NCI-H146 treated with DMSO at 0.1 percent for 48 hours (cell line): ENCODE data around the gene RHOXF2B.
"Not testable (repeated sequence)": the region's sequence is repeated elsewhere in the genome, so short reads cannot be mapped to it uniquely, and the experiment has no call there.

Source experiments
- DNase-seq: peaks from one replicate; lab custom pipeline; 2025; ENCODE audit not compliant: unreplicated experiment; lab: John Stamatoyannopoulos, UW

RHOXF2B gene

GRCh38 chrX:120077590-120077989 lies at the start of gene RHOXF2B:
Gene RHOXF2B, minus strand, starts transcription at chrX:120077690. Its CDS starts 138 bp downstream, at chrX:120077552.
- not testable (repeated sequence) for DNase-seq

DNA sequence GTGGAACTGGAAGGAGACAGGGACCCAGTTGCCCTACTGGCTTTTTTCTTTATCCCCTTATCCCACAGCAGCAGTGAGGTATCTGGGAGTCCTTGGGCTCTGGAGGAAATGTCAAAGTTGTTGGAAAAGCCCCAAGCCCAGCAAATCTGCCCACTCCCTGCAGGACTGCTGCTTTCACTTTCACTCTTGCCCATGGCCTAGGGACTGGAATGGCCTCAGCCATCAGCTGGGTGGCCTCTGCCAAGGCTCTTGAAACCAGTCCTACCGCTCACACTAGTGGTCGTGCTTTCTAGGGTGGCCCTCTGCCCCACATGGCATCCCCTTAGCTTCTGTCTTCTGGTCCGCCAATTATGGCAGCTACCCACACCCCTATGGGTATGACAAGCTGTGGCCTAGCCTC lies 48.0 kb upstream of the RHOXF2B start:
- DNase-seq: no peak

DNA sequence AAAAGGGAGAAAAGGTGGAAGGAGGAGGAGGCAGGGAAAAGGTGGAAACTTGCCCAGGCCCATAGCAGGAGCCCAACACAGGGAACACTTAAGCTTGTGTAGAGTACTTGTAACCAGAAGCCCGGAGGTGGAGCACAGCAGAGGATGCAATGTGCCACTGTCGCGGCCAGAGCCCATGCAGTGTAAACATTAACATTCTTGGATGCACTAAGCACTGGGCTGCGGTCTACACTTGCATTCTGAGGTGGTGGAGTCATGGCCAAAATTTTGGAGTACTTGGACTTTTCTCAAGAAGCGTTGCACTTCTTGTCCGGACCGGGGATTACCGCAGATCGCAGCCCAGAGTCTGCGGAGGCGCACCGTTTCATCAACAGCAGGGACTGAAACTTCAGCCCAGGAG lies 42.7 kb upstream of the RHOXF2B start:
- no peak for DNase-seq

DNA sequence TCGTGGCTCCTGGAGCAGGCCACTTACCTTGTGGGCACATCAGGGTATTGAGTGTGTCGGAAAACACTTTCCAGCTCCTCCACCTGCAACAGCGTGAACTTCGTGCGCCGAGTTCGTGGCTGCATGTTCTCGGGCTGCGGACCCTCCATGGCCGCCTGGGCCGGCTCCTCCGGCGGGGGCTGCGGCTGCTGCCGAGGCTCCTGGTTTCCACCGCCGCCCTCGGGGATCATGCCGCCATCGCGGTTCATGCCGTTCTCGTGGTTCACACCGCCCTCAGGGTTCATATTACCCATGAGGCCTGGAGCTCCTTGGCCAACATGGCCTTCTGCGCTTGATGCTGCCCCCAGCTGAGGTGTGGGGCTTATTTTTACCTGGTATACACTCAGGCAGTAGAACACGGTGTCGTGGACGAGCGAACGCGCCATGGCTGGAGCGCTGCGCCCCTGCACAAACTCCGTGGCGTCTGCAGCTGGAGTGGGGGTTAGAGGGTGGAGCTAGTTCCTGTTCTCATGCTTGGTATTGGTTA lies 38.0 kb upstream of the RHOXF2B start, which contains the start of gene RHOXF1:
RHOXF1 (minus strand) TSS at position 476 of the 526 bp plus-strand sequence; CDS start at position 425, 51 bp downstream.
- DNase-seq: no peak

GRCh38 chrX:120111611-120112010 lies 34.1 kb upstream of the RHOXF2B start:
- DNase-seq: no peak

DNA sequence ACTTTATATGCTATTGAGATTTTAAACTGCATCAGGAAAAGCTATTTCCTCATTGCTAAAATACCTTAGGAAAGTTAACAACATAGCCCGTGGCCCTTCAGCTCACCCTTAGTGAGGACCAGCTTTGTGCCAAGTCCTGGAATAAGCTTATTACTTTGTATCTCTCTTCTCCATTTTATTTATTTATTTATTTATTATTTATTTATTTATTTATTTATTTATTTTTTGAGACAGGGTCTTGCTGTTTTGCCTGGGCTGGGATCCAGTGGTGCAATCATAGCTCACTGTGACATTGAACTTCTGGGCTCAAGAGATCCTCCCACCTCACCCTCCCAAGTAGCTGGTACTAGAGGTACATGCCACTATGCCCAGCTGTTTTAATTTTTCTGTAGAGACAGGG lies 31.9 kb upstream of the RHOXF2B start:
- no peak for DNase-seq

- DNase-seq: not testable (repeated sequence)
These were observed 27.2 kb upstream of the RHOXF2B start for GRCh38 chrX:120104707-120105106.

DNA sequence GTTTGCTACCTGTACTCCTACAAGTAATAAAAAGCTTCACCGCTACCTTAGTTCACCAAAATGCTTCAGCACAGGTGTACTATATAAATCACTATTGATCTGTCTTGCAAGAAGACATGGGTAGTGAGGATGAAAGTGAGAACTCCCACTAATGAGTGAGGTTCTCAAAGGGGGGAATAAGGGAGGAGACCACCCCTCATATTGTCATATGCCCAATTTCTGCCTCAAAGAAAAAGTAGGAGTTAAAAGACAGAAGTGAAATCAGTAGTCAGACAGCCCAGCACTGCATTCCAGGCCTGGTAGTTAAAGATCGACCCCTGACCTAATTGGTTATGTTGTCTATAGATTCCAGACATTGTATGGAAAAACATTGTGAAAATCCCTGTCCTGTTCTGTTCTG lies 23.6 kb upstream of the RHOXF2B start:
- DNase-seq: not testable (repeated sequence)

DNA sequence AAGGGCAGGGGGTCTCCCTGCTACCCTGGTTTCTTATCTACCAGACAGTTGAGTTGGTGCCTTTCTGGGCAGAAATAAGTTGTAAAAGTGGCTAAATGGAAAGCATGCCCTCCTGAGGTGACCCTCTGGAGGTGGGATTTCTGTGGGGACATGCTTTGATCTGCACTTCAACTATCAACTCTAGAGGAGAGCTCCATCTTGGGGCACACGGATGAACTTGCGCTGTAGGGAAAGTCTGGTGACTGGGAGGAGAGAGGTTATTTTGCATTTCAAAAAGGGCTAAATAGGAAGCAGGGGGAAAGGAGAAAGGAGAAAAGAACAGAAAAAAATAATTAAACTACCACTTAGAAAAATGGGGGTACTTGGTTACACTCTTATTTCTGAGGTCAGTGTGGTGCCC lies 12.7 kb upstream of the RHOXF2B start:
- no peak for DNase-seq

DNA sequence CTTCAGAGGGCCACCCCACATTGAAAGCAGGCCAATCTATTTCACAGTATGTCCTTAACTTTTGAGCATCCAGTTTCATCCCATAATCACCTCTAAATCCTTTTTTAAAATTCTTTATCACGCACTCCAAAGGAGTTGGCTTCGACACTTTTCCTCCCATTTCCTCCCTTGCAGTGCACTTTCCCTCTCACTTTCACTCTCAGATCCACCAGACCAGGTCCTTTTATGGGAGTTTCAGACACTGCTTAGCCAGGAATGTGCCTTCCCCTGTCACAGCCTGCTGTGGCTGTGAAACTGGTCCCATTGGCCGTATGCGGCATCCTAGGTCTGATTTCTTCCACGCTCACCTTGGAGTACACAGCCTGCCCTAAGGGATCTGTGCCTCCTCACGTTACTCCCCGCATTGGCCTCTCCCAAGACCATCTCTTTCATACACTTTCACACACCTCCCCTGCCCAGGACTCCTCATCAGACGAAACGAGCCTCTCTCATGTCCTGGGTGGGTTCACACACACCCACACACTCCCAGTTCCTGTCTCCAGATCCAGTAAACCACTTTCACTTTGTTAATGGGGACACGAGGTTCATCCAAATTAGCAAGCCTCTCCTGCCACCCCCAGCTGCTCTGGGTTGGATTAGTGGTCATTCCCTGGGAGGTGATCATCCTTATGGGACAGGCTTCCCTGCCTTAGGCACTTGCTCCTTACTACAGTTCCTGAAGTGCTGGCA lies 10.0 kb upstream of the RHOXF2B start:
- DNase-seq: no peak

GRCh38 chrX:120085553-120086185 lies 8.2 kb upstream of the RHOXF2B start:
- DNase-seq: not testable (repeated sequence)

- DNase-seq: not testable (repeated sequence)
These were observed 11.3 kb downstream of the RHOXF2B start for GRCh38 chrX:120066169-120066568.

- DNase-seq: not testable (repeated sequence)
These were observed 34.8 kb downstream of the RHOXF2B start for GRCh38 chrX:120042712-120043111.

GRCh38 chrX:120042247-120042646 lies 35.2 kb downstream of the RHOXF2B start:
- DNase-seq: not testable (repeated sequence)

- not testable (repeated sequence) for DNase-seq
These were observed 37.3 kb downstream of the RHOXF2B start for GRCh38 chrX:120040176-120040575.

DNA sequence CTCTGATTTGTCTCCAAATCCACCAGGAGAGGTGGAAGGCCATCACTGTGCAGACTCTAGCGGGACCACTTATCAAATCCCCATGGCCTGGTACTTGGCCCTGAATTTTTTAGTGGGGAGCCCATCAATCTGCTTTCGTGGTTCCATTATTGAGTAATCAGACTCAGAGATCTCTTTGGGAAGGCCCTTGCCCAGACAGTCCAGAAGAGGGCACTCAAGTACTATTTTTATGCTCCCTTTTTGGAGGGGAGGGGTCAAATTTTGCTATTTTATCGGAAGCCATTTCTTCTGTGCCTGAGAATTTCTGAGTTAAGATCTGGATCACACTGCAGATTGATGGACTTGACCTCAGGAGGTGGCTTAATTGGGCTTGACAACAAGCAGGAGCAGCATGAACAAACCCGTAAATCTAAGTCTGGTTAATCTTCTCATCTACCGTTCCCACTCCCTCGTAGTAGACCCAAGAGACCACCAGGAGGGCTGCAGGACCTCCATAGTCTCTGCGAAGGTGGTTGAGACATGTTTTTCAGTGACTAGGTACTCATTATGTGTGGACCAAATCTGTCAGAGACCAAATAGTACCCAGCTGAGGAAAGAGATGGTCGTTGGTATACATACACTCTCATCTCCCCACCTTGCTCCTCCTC lies 38.3 kb downstream of the RHOXF2B start:
- DNase-seq: not testable (repeated sequence)

DNA sequence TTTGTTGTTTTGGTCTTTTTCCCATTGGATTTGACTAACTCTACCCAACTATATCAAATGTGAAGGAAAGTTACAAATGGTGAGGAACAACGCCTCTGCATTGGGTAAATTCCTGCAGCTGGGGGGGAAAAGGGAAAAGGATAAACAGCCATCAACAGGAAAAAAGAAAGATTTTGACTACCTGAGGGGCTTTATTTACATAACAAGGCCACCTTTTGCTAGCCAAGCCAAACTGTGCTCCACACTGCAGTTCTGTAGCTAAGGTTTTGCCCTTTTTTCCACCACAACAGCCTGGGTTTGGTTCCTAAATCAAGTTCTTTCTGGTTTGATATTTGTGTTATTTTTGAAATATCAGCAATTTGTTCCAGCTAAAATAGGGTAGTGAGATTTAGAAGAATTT lies 40.8 kb downstream of the RHOXF2B start:
- DNase-seq: no peak

GRCh38 chrX:120035522-120036309 lies 41.8 kb downstream of the RHOXF2B start:
- not testable (repeated sequence) for DNase-seq

DNA sequence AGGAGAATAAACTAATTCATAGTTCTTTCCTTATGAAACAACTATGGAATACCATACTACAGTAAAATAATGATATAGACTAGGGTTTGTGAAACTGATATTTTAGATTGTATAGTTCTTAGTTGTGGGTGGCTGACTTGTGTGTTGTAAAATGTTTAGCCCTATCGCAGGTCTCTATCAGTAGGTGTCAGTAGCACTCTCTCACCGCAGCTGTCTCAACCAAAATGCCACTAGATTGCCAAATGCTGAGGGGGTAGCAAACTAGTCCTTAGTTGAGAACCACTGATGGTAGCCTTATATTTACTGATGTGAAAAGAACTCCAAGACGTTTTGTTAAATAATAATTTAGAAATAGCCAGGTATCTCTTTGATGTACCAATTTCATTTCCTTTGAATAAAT lies 48.1 kb downstream of the RHOXF2B start:
- no peak for DNase-seq

DNA sequence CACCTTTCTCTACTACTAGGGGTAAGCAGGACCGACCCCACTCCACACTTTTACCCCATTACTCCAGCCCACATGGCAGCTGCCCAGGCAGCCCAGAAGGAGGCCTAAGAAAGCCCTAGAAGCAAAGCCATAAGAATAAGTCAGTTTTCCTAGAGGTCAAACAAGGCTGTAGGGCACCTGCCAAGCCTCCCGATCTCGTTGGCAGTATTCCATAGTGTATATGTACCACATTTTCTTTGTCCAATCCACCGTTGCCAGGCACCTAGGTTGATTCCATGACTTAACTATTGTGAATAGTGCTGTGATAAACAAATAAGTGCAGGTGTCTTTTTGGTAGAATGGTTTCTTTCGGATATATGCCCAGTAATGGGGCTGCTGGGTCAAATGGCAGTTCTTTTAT lies 54.2 kb downstream of the RHOXF2B start:
- DNase-seq: no peak

DNA sequence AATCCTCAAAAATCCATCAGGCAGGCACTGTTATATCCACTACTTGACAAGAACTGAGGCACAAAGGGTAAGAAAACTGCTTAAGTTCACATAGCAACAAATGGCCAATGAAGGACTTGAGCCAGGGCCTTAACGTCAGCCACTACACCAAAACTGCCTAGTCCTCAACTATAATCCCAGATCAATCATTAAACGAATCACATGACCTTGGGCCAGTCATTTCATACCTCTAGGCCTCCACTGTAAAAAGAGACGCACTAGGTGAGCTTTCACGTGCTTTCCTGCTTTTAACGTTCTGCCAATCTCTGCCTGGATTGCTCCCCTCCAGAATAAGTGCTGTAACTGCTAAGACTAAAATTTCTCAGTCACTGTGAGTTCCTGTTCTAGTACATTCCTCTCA lies 54.7 kb downstream of the RHOXF2B start:
- DNase-seq: no peak
